Measurements from ENCODE around the gene SPRED1. TPM values are rescaled to one million over a fixed set of nuclear protein-coding genes. Genes with fewer than 3 reads are reported as not detected.

SPRED1 gene
- total and polyA plus RNA-seq, 2 of the 13 experiments (the other 11 are each of a cell fraction or from before 2014, with no cell fraction given) = 3.8 to 9.6 TPM

DNA sequence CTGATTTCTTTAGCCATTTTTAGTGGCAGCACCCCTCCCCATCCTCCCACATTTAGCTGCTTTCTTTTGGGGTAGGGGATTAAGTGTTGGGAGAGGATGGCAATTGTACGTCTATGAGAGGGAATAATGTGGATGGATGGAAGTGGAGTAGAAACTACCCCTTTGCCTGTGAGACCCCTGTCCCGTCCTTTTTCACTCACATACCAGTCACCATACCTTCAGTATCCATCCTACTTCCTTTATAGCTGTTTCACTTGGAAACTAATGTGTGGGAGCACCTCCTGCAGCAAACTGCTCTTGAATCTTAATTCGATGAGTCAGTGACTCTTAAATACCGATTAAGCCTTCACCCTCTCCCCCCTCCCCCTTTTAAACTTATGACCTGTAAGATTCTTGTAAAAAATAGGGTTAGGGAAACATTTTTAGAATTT is 730 bp downstream of the SPRED1 start:
- intact Hi-C loops (cut with micrococcal nuclease; ENCODE audit: unreplicated experiment) = no loop called here
- DNase-seq (ENCODE audit: low spot score) = no peak
- FAIRE-seq = no peak

DNA sequence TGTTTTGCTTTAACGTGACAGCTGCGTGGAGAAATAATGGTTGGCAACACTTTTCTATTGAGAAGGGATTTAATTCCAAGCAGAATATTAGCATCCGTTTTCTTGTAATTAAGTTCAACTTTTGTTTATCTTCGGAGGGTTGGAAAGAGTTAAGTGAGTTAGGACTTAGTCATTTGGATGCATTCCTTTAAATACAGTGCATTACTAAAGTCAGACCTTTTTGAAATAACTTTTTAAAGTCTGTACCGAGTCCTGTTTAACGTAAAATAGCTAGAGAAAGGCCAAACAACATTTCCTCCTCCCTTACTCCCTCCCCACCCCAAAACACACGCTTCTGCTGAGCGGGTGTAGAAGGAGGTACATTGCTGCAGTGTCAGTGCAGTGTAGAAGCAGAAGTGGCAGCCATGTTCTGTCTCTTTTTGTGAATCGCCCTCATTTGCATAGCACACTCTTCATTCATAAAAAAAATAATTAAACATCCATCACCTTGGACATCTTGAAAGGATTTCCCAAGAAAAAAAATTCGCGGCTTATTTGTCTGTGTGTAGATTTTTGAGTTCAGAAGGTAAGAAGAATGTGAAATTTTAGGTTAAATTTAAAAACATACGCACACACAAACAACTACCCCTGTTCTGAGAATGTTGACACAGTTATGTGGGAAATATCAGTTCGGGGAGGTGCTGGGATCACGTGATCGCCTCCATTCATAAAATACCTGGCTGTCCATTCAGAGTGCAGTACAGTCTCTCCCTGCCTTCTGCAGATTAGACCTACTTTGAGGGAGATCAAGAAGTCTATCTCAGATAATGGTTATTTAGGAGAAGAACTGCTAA is 1.6 kb downstream of the SPRED1 start:
- peak overlapping the region; percentile 85 for H3K9ac ChIP-seq (ENCODE audit: insufficient read depth, low read depth, low read length)
- H3K4me1 ChIP-seq (ENCODE audit: insufficient read depth, low read length) = peaks cover 38% of the 10 kb centered on the region
- ATAC-seq (peak; percentile 13; the same call in 2 of the 3 replicates), DNase-seq (ENCODE audit: low spot score) (peak; percentile 69), FAIRE-seq (no peak)
- peaks cover 26% of the 10 kb centered on the region; the same call in 1 of the 2 replicates for H4K20me1 ChIP-seq (ENCODE audit: insufficient read depth, low read length)
- BruUV-seq (replicated peaks) = TSS peak; percentile 49
- H3K27ac ChIP-seq (ENCODE audit: extremely low read length, insufficient read depth, low read length) = peak overlapping the region; percentile 97
- peak overlapping the region; percentile 68 for H3K4me2 ChIP-seq (ENCODE audit: low read depth, low read length)
- H3K27me3 ChIP-seq (ENCODE audit: control insufficient read depth in 1 of 2, insufficient read depth in 2 of 2, low read length in 2 of 2) = no peaks in the 10 kb centered on the region; a peak in 1 of 5 replicates
- intact Hi-C loops (cut with micrococcal nuclease; ENCODE audit: unreplicated experiment) = no loop called here
- under 1% methylated on average over 15 of the region's 15 CpGs for WGBS (ENCODE audit: low lambda C conversion rate)
- peak overlapping the region; percentile 78 to 84 (median 82) for H3K4me3 ChIP-seq (replicated peaks in 1 of 3; ENCODE audit: insufficient read depth in 1 of 3, low read depth in 2 of 3, low read length in 3 of 3)
- H2AFZ ChIP-seq (ENCODE audit: low read length) = no peak overlapping the region
- CTCF ChIA-PET (ENCODE audit: low intra/inter-chr PET ratio, low total read pairs) = no interaction called here
- in situ Hi-C loops (cut with HindIII; ENCODE audit: extremely low pct_ligation_motif_present, low pct_unique_long_range_greater_than_20kb) = loop anchor here (10.0 kb wide), 1 partner anchor 179 kb away; no protein-coding TSS in a partner anchor
- no peaks in the 10 kb centered on the region for H3K9me3 ChIP-seq (ENCODE audit: low read length)
- no peaks in the 10 kb centered on the region for H3K36me3 ChIP-seq (replicated peaks in 1 of 2; ENCODE audit: control insufficient read depth in 1 of 2, insufficient read depth in 2 of 2, low read length in 2 of 2)
- POLR2A ChIA-PET = interaction anchor here (1.6 to 3.7 kb wide), 3 partner anchors 10 to 181 kb away, joined by 3 to 29 read pairs (median 10); no protein-coding TSS in a partner anchor
- H3K79me2 ChIP-seq (ENCODE audit: insufficient read depth, low read length) = peaks cover 63% of the 10 kb centered on the region
- TF ChIP-seq TBX3 (IDR thresholded peaks at IDR 0.05; ENCODE audit: borderline replicate concordance) (no peak), ARNTL (CRISPR knock-in tag; IDR thresholded peaks at IDR 0.05) (no peak), ZMAT3 (CRISPR knock-in tag; conservative IDR thresholded peaks at IDR 0.05) (0 out of 2 replicates have a peak, but pooled peaks have one; percentile 20), BHLHE40 (IDR thresholded peaks at IDR 0.05; ENCODE audit: low read length) (peak; percentile 84), SAP130 (CRISPR knock-in tag; IDR thresholded peaks at IDR 0.05; ENCODE audit: low read depth) (peak; percentile 62)
- TF ChIP-seq, protein P1, sequence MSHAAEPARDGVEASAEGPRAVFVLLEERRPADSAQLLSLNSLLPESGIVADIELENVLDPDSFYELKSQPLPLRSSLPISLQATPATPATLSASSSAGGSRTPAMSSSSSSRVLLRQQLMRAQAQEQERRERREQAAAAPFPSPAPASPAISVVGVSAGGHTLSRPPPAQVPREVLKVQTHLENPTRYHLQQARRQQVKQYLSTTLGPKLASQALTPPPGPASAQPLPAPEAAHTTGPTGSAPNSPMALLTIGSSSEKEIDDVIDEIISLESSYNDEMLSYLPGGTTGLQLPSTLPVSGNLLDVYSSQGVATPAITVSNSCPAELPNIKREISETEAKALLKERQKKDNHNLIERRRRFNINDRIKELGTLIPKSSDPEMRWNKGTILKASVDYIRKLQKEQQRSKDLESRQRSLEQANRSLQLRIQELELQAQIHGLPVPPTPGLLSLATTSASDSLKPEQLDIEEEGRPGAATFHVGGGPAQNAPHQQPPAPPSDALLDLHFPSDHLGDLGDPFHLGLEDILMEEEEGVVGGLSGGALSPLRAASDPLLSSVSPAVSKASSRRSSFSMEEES (CRISPR knock-in tag; IDR thresholded peaks at IDR 0.05) = peak; percentile 66; the same call in 1 of the 2 replicates

More for the DNA sequence above, 730 bp downstream of the SPRED1 start:
- H3K4me3 ChIP-seq (replicated peaks in 1 of 3; ENCODE audit: insufficient read depth in 1 of 3, low read depth in 2 of 3, low read length in 3 of 3) = peak overlapping the region; percentile 78 to 84 (median 82)
- in situ Hi-C loops (cut with HindIII; ENCODE audit: extremely low pct_ligation_motif_present, low pct_unique_long_range_greater_than_20kb) = loop anchor here (10.0 kb wide), 1 partner anchor 179 kb away; no protein-coding TSS in a partner anchor
- H3K79me2 ChIP-seq (ENCODE audit: insufficient read depth, low read length) = peaks cover 54% of the 10 kb centered on the region
- no peaks in the 10 kb centered on the region; a peak in 1 of 5 replicates for H3K27me3 ChIP-seq (ENCODE audit: control insufficient read depth in 1 of 2, insufficient read depth in 2 of 2, low read length in 2 of 2)
- CTCF ChIA-PET (ENCODE audit: low intra/inter-chr PET ratio, low total read pairs) = no interaction called here
- ATAC-seq = no peak
- POLR2A ChIA-PET = interaction anchor here (1.6 to 3.7 kb wide), 3 partner anchors 11 to 180 kb away, joined by 3 to 29 read pairs (median 10); no protein-coding TSS in a partner anchor
- TF ChIP-seq DNMT3B (CRISPR knock-in tag; conservative IDR thresholded peaks at IDR 0.05) (no peak), ARNT2 (CRISPR knock-in tag; IDR thresholded peaks at IDR 0.05; ENCODE audit: low read depth) (no peak), SIN3A (IDR thresholded peaks at IDR 0.05; ENCODE audit: borderline replicate concordance, low read depth, low read length) (0 out of 2 replicates have a peak, but pooled peaks have one; percentile 4), ZNF263 (CRISPR knock-in tag; IDR thresholded peaks at IDR 0.05) (peak; percentile 78), SMYD3 (CRISPR knock-in tag; IDR thresholded peaks at IDR 0.05) (no peak), ZSCAN31 (CRISPR knock-in tag; IDR thresholded peaks at IDR 0.05; ENCODE audit: low read depth) (no peak), ZBTB7A (CRISPR knock-in tag; IDR thresholded peaks at IDR 0.05) (peak; percentile 14; the same call in 1 of the 2 replicates)
- H4K20me1 ChIP-seq (ENCODE audit: insufficient read depth, low read length) = peaks cover 24% of the 10 kb centered on the region; the same call in 1 of the 2 replicates
- H3K27ac ChIP-seq (ENCODE audit: extremely low read length, insufficient read depth, low read length) = peak overlapping the region; percentile 97
- H3K9me3 ChIP-seq (ENCODE audit: low read length) = no peaks in the 10 kb centered on the region
- no peaks in the 10 kb centered on the region for H3K36me3 ChIP-seq (replicated peaks in 1 of 2; ENCODE audit: control insufficient read depth in 1 of 2, insufficient read depth in 2 of 2, low read length in 2 of 2)
- no TSS peak for BruUV-seq (replicated peaks)
- 4% methylated on average over 4 of the region's 4 CpGs for WGBS (ENCODE audit: low lambda C conversion rate)
- H3K4me2 ChIP-seq (ENCODE audit: low read depth, low read length) = peak overlapping the region; percentile 68
- H3K9ac ChIP-seq (ENCODE audit: insufficient read depth, low read depth, low read length) = peak overlapping the region; percentile 85
- H3K4me1 ChIP-seq (ENCODE audit: insufficient read depth, low read length) = peaks cover 38% of the 10 kb centered on the region
- H2AFZ ChIP-seq (ENCODE audit: low read length) = no peak overlapping the region

Data from HepG2 (cell line).